GM19328 (cell line): ENCODE results near the gene DPF3.

Experiments
- ATAC-seq: cut with Tn5 transposase; IDR thresholded peaks from one replicate; pipeline ENCODE4 v1.9.1; 2021; ENCODE audit warnings: mild to moderate bottlenecking, moderate library complexity; ENCODE audit not compliant: unreplicated experiment

DPF3 gene

GRCh38 chr14:72688990-72689671 is 204.8 kb downstream of the DPF3 start:
- no peak for ATAC-seq

GRCh38 chr14:72686832-72687231 is 207.1 kb downstream of the DPF3 start:
- ATAC-seq = no peak

GRCh38 chr14:72686101-72686500 is 207.8 kb downstream of the DPF3 start:
- no peak for ATAC-seq

- no peak for ATAC-seq
Observed at GRCh38 chr14:72685456-72685855, 208.4 kb downstream of the DPF3 start.

- no peak for ATAC-seq
Observed at GRCh38 chr14:72683787-72684186, 210.1 kb downstream of the DPF3 start.

- ATAC-seq = no peak
Observed at GRCh38 chr14:72682188-72682587, 211.7 kb downstream of the DPF3 start.

GRCh38 chr14:72680853-72681640 is 212.9 kb downstream of the DPF3 start:
- ATAC-seq = no peak

GRCh38 chr14:72679536-72680151 is 214.3 kb downstream of the DPF3 start:
- no peak for ATAC-seq

- no peak for ATAC-seq
Observed at GRCh38 chr14:72679141-72679535, 214.8 kb downstream of the DPF3 start.

GRCh38 chr14:72678356-72678755 is 215.5 kb downstream of the DPF3 start:
- ATAC-seq = no peak

- no peak for ATAC-seq
Observed at GRCh38 chr14:72677664-72678063, 216.2 kb downstream of the DPF3 start.

GRCh38 chr14:72675126-72675525 is 218.8 kb downstream of the DPF3 start:
- ATAC-seq = no peak

- no peak for ATAC-seq
Observed at GRCh38 chr14:72673179-72673578, 220.7 kb downstream of the DPF3 start.

- ATAC-seq = no peak
Observed at GRCh38 chr14:72666610-72667009, 227.3 kb downstream of the DPF3 start.

GRCh38 chr14:72665259-72665658 is 228.6 kb downstream of the DPF3 start:
- no peak for ATAC-seq

- no peak for ATAC-seq
Observed at GRCh38 chr14:72664651-72665050, 229.2 kb downstream of the DPF3 start.

GRCh38 chr14:72663956-72664650 is 229.8 kb downstream of the DPF3 start:
- ATAC-seq = no peak

GRCh38 chr14:72663076-72663487 is 230.8 kb downstream of the DPF3 start:
- ATAC-seq = no peak

GRCh38 chr14:72662214-72662613 is 231.7 kb downstream of the DPF3 start:
- no peak for ATAC-seq

- no peak for ATAC-seq
Observed at GRCh38 chr14:72657214-72657921, 236.5 kb downstream of the DPF3 start.

GRCh38 chr14:72653026-72653425 is 240.9 kb downstream of the DPF3 start:
- no peak for ATAC-seq
